ENCODE results near the gene LTBP1. TPM values are rescaled to one million over a fixed set of nuclear protein-coding genes. Genes with fewer than 3 reads are reported as not detected.
A peak's percentile ranks its signal among the peaks of the same experiment; 100 is the strongest.

Gene LTBP1
- total and polyA plus RNA-seq, 2 experiments from 2014 or later = 35.6 to 68.9 TPM

DNA sequence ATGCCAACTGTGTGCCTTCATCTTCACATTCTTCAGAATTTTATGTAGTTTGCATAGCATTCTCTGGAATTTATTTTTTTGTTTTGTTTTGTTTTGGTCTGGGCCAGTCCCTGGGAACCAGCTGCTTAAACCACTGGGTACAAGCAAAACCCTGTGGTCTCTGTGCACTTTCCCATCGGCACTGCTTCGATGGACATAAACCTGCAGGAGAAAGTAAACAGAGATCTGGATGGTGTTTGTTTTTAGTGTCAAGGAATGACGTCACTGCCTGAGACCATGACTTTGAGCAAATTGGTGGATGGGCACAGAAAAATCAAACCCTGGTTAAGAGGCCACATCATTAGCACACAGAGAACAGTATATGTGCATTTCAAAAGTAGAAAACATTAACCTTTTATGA is 465.0 kb downstream of the LTBP1 start:
- peak; percentile 26 for DNase-seq (ENCODE audit: low spot score)
- Histone ChIP-seq H3K36me3 (replicated peaks; ENCODE audit: insufficient read depth, low read depth) (no peaks in the 10 kb centered on the region), H3K9me3 (ENCODE audit: low read depth) (no peaks in the 10 kb centered on the region), H3K4me2 (no peak overlapping the region), H2AFZ (no peak overlapping the region), H4K20me1 (ENCODE audit: insufficient read depth, poor library complexity, severe bottlenecking) (no peaks in the 10 kb centered on the region), H3K27me3 (no peaks in the 10 kb centered on the region), H3K4me1 (ENCODE audit: insufficient read depth) (no peaks in the 10 kb centered on the region), H3K9me2 (replicated peaks; ENCODE audit: insufficient read depth) (no peaks in the 10 kb centered on the region), H3K4me3 (no peak overlapping the region), H3K79me2 (no peaks in the 10 kb centered on the region), H3K27ac (no peak overlapping the region)
- 17% methylated on average over 3 of the region's 3 CpGs for WGBS (ENCODE audit: low lambda C conversion rate, missing lambda C conversion rate)
- TF ChIP-seq EZH2phosphoT487 (IDR thresholded peaks at IDR 0.05; ENCODE audit: low read depth, severe bottlenecking, unreplicated experiment) (no peak), EZH2 (IDR thresholded peaks at IDR 0.05; ENCODE audit: borderline replicate concordance) (no peak)
- TF ChIP-seq, protein P1, sequence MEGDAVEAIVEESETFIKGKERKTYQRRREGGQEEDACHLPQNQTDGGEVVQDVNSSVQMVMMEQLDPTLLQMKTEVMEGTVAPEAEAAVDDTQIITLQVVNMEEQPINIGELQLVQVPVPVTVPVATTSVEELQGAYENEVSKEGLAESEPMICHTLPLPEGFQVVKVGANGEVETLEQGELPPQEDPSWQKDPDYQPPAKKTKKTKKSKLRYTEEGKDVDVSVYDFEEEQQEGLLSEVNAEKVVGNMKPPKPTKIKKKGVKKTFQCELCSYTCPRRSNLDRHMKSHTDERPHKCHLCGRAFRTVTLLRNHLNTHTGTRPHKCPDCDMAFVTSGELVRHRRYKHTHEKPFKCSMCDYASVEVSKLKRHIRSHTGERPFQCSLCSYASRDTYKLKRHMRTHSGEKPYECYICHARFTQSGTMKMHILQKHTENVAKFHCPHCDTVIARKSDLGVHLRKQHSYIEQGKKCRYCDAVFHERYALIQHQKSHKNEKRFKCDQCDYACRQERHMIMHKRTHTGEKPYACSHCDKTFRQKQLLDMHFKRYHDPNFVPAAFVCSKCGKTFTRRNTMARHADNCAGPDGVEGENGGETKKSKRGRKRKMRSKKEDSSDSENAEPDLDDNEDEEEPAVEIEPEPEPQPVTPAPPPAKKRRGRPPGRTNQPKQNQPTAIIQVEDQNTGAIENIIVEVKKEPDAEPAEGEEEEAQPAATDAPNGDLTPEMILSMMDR (IDR thresholded peaks at IDR 0.05; ENCODE audit: poor library complexity) = no peak

DNA sequence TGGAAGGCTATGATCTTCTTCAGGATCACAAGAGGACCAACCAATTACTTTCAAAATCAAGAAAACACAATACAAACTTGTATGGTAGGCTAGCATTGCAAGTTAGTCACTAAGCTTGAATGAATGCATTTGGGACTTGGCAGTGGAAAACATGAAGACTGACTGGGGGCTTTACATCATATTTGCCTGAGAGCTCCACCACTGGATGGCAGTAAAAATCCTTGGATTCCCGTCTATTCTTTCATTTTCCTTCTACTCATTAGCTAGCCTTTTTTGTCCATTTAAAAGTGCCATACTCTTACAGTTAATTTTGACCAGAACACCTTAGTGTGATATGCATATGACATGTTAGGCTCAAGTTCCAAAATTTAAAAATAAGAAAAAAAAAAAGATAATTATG is 466.2 kb downstream of the LTBP1 start:
- H2AFZ ChIP-seq = no peak overlapping the region
- no peaks in the 10 kb centered on the region for H3K27me3 ChIP-seq
- no peaks in the 10 kb centered on the region for H3K9me2 ChIP-seq (replicated peaks; ENCODE audit: insufficient read depth)
- TF ChIP-seq EZH2 (IDR thresholded peaks at IDR 0.05; ENCODE audit: borderline replicate concordance) (no peak), EZH2phosphoT487 (IDR thresholded peaks at IDR 0.05; ENCODE audit: low read depth, severe bottlenecking, unreplicated experiment) (no peak)
- TF ChIP-seq, protein P1 (IDR thresholded peaks at IDR 0.05; ENCODE audit: poor library complexity) = peak; percentile 40
- no peaks in the 10 kb centered on the region for H3K79me2 ChIP-seq
- no peaks in the 10 kb centered on the region for H4K20me1 ChIP-seq (ENCODE audit: insufficient read depth, poor library complexity, severe bottlenecking)
- no peak overlapping the region for H3K27ac ChIP-seq
- 31% methylated on average over 1 of the region's 1 CpG for WGBS (ENCODE audit: low lambda C conversion rate, missing lambda C conversion rate)
- DNase-seq (ENCODE audit: low spot score) = peak; percentile 19
- H3K4me2 ChIP-seq = no peak overlapping the region
- no peaks in the 10 kb centered on the region for H3K36me3 ChIP-seq (replicated peaks; ENCODE audit: insufficient read depth, low read depth)
- no peaks in the 10 kb centered on the region for H3K9me3 ChIP-seq (ENCODE audit: low read depth)
- no peaks in the 10 kb centered on the region for H3K4me1 ChIP-seq (ENCODE audit: insufficient read depth)
- no peak overlapping the region for H3K4me3 ChIP-seq

DNA sequence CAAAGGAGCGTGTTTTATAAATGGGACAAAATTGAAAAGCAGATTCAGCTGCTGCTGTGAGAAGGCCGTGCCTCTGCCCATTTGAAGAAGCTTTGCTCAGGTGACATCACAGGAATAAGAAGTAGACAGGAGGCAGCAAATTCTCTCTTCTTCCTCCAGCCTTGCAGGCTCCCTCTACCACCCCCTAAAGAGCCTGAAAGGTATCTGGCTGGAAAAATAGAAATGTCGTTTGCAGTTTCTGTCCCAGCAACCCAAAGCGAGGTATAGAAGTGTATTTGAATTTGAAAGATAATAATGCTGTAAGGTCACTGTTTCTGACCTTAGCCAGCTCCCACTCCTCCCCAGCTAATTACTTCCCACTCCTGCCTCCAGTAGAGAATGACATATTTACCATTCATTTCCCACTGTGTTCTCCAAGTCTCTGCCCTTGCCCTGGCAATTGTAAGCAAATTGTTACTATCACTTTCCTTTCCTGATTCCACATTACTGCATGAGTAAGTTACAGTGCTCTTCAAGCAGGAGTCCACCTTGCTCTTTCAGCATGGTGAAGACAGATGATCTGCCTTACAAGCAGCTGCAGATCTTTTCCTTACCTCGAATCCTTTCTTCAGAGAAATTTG is 472.9 kb downstream of the LTBP1 start:
- no peak overlapping the region for H2AFZ ChIP-seq
- H3K9me2 ChIP-seq (replicated peaks; ENCODE audit: insufficient read depth) = no peaks in the 10 kb centered on the region
- 58% methylated on average over 5 of the region's 5 CpGs for WGBS (ENCODE audit: low lambda C conversion rate, missing lambda C conversion rate)
- H3K4me2 ChIP-seq = no peak overlapping the region
- no peaks in the 10 kb centered on the region for H3K79me2 ChIP-seq
- H3K9me3 ChIP-seq (ENCODE audit: low read depth) = no peaks in the 10 kb centered on the region
- no peak overlapping the region for H3K27ac ChIP-seq
- TF ChIP-seq EZH2phosphoT487 (IDR thresholded peaks at IDR 0.05; ENCODE audit: low read depth, severe bottlenecking, unreplicated experiment) = no peak
- no peak for TF ChIP-seq EZH2 (IDR thresholded peaks at IDR 0.05; ENCODE audit: borderline replicate concordance)
- TF ChIP-seq, protein P1 (IDR thresholded peaks at IDR 0.05; ENCODE audit: poor library complexity) = no peak
- DNase-seq (ENCODE audit: low spot score) = no peak
- H3K4me1 ChIP-seq (ENCODE audit: insufficient read depth) = no peaks in the 10 kb centered on the region
- no peaks in the 10 kb centered on the region for H4K20me1 ChIP-seq (ENCODE audit: insufficient read depth, poor library complexity, severe bottlenecking)
- H3K36me3 ChIP-seq (replicated peaks; ENCODE audit: insufficient read depth, low read depth) = no peaks in the 10 kb centered on the region
- no peaks in the 10 kb centered on the region for H3K27me3 ChIP-seq
- H3K4me3 ChIP-seq = no peak overlapping the region

Data from hepatocyte (in vitro differentiated cells).